AML-193 (cell line): ENCODE measurements around the gene IL1RAPL2.
"Not testable (repeated sequence)": the region's sequence is repeated elsewhere in the genome, so short reads cannot be mapped to it uniquely, and the experiment has no call there.

Experiments
- DNase-seq, 2 experiments: peaks; one replicate each; lab custom pipeline; 2025; lab: John Stamatoyannopoulos, UW

Gene IL1RAPL2

GRCh38 chrX:105703876-105704275, 1137.9 kb downstream of the IL1RAPL2 start:
- DNase-seq, result no peak

- no peak for DNase-seq
Measured at GRCh38 chrX:105706041-105706440, 1140.0 kb downstream of the IL1RAPL2 start.

- DNase-seq, result no peak
Measured at GRCh38 chrX:105711805-105712204, 1145.8 kb downstream of the IL1RAPL2 start.

- no peak for DNase-seq
Measured at GRCh38 chrX:105715746-105716145, 1149.7 kb downstream of the IL1RAPL2 start.

GRCh38 chrX:105723966-105724735, 1158.2 kb downstream of the IL1RAPL2 start:
- DNase-seq, result no peak

- DNase-seq, result no peak
Measured at GRCh38 chrX:105725228-105725627, 1159.2 kb downstream of the IL1RAPL2 start.

- DNase-seq, result no peak
Measured at GRCh38 chrX:105738162-105738561, 1172.2 kb downstream of the IL1RAPL2 start.

- no peak for DNase-seq
Measured at GRCh38 chrX:105744291-105744690, 1178.3 kb downstream of the IL1RAPL2 start.

GRCh38 chrX:105744946-105745345, 1178.9 kb downstream of the IL1RAPL2 start:
- DNase-seq, result no peak

- DNase-seq, result no peak
Measured at GRCh38 chrX:105745863-105746262, 1179.9 kb downstream of the IL1RAPL2 start.

- DNase-seq, result no peak
Measured at GRCh38 chrX:105752338-105752956, 1186.4 kb downstream of the IL1RAPL2 start.

GRCh38 chrX:105753411-105753810, 1187.4 kb downstream of the IL1RAPL2 start:
- DNase-seq, result no peak

GRCh38 chrX:105754286-105754964, 1188.4 kb downstream of the IL1RAPL2 start:
- DNase-seq, result no peak

- DNase-seq, result no peak
Measured at GRCh38 chrX:105755109-105755508, 1189.1 kb downstream of the IL1RAPL2 start.

- no peak for DNase-seq
Measured at GRCh38 chrX:105758754-105759153, 1192.8 kb downstream of the IL1RAPL2 start.

- DNase-seq, result no peak
Measured at GRCh38 chrX:105759598-105759997, 1193.6 kb downstream of the IL1RAPL2 start.

- DNase-seq, result no peak
Measured at GRCh38 chrX:105765691-105766090, 1199.7 kb downstream of the IL1RAPL2 start.

- DNase-seq, result no peak
Measured at GRCh38 chrX:105773801-105774200, 1207.8 kb downstream of the IL1RAPL2 start.

GRCh38 chrX:105775679-105776078, 1209.7 kb downstream of the IL1RAPL2 start:
- no peak for DNase-seq

- no peak for DNase-seq
Measured at GRCh38 chrX:105781804-105782203, 1215.8 kb downstream of the IL1RAPL2 start.

GRCh38 chrX:105796877-105797276, 1230.9 kb downstream of the IL1RAPL2 start:
- DNase-seq, result not testable (repeated sequence)

- no peak for DNase-seq
Measured at GRCh38 chrX:105803891-105804290, 1237.9 kb downstream of the IL1RAPL2 start.

- DNase-seq, result not testable (repeated sequence)
Measured at GRCh38 chrX:105805655-105806054, 1239.7 kb downstream of the IL1RAPL2 start.
